Measurements from ENCODE around the gene MAST3. TPM values are rescaled to one million over a fixed set of nuclear protein-coding genes. Genes with fewer than 3 reads are reported as not detected.

The MAST3 gene
- total RNA-seq, 1 experiment from 2014 or later = 11.5 TPM

- TF ChIP-seq MAX (CRISPR knock-in tag; IDR thresholded peaks at IDR 0.05) (no peak), HMGA2 (CRISPR knock-in tag; IDR thresholded peaks at IDR 0.05) (no peak)
Measured at GRCh38 chr19:18051887-18052286, 45.7 kb upstream of the MAST3 start (continued).

GRCh38 chr19:18053576-18054219 is 43.9 kb upstream of the MAST3 start:
- Mint-ChIP-seq H3K4me1 (peaks cover 5% of the 10 kb centered on the region), H3K4me3 (no peak overlapping the region), H3K36me3 (no peaks in the 10 kb centered on the region), H3K27me3 (ENCODE audit: low read depth) (peaks cover 4% of the 10 kb centered on the region; the same call in 1 of the 2 replicates), H3K27ac (no peak overlapping the region), H3K9me3 (no peaks in the 10 kb centered on the region)
- TF ChIP-seq ZNF671 (CRISPR knock-in tag; IDR thresholded peaks at IDR 0.05) = no peak
- TF ChIP-seq ZBTB43 (CRISPR knock-in tag; IDR thresholded peaks at IDR 0.05) = no peak
- no peak for TF ChIP-seq PREB (CRISPR knock-in tag; IDR thresholded peaks at IDR 0.05; ENCODE audit: borderline replicate concordance)
- no peak for TF ChIP-seq FOXP1 (CRISPR knock-in tag; IDR thresholded peaks at IDR 0.05; ENCODE audit: borderline replicate concordance)
- no peak for TF ChIP-seq E2F5 (CRISPR knock-in tag; IDR thresholded peaks at IDR 0.05)
- no peak for TF ChIP-seq ZNF219 (CRISPR knock-in tag; IDR thresholded peaks at IDR 0.05; ENCODE audit: borderline replicate concordance)
- TF ChIP-seq USF1 (CRISPR knock-in tag; IDR thresholded peaks at IDR 0.05) = no peak
- no peak for TF ChIP-seq IRF2 (CRISPR knock-in tag; IDR thresholded peaks at IDR 0.05; ENCODE audit: borderline replicate concordance, low read depth)
- DNase-seq (ENCODE audit: low spot score) (no peak), ATAC-seq (no peak)
- CTCF ChIA-PET = interaction anchor here (1.3 kb wide), 1 partner anchor 60 kb away, joined by 4 read pairs; no protein-coding TSS in a partner anchor
- POLR2A ChIA-PET = no interaction called here

- H3K4me1 Mint-ChIP-seq = peaks cover 7% of the 10 kb centered on the region
- no peaks in the 10 kb centered on the region; the same call in 1 of the 2 replicates for H3K9me3 Mint-ChIP-seq
- DNase-seq (ENCODE audit: low spot score) (no peak), ATAC-seq (no peak)
- peaks cover 4% of the 10 kb centered on the region; the same call in 1 of the 2 replicates for H3K27me3 Mint-ChIP-seq (ENCODE audit: low read depth)
- POLR2A ChIA-PET = interaction anchor here (0.7 kb wide), 1 partner anchor 369 kb away, joined by 9 read pairs; no protein-coding TSS in a partner anchor
- H3K36me3 Mint-ChIP-seq = no peaks in the 10 kb centered on the region
- H3K27ac Mint-ChIP-seq = no peak overlapping the region
- no peak overlapping the region for H3K4me3 Mint-ChIP-seq
- CTCF ChIA-PET = interaction anchor here (0.7 to 6.3 kb wide), 6 partner anchors 18 to 118 kb away, joined by 3 to 46 read pairs (median 4); partner anchors contain the start of gene ARRDC2
- no peak for TF ChIP-seq ZNF396 (CRISPR knock-in tag; IDR thresholded peaks at IDR 0.05; ENCODE audit: borderline replicate concordance)
- TF ChIP-seq GTF2I (CRISPR knock-in tag; conservative IDR thresholded peaks at IDR 0.05) = no peak
- TF ChIP-seq ARID4B (CRISPR knock-in tag; IDR thresholded peaks at IDR 0.05; ENCODE audit: borderline replicate concordance) = no peak
- TF ChIP-seq ZBTB21 (CRISPR knock-in tag; IDR thresholded peaks at IDR 0.05; ENCODE audit: borderline replicate concordance) = no peak
- no peak for TF ChIP-seq ZNF416 (CRISPR knock-in tag; IDR thresholded peaks at IDR 0.05)
- no peak for TF ChIP-seq ZNF138 (CRISPR knock-in tag; conservative IDR thresholded peaks at IDR 0.05)
- TF ChIP-seq HMGXB4 (CRISPR knock-in tag; IDR thresholded peaks at IDR 0.05) = no peak
- TF ChIP-seq ZNF512 (CRISPR knock-in tag; IDR thresholded peaks at IDR 0.05; ENCODE audit: borderline replicate concordance) = no peak
- TF ChIP-seq ATF1 (CRISPR knock-in tag; IDR thresholded peaks at IDR 0.05) = no peak
- no peak for TF ChIP-seq GABPB1 (CRISPR knock-in tag; IDR thresholded peaks at IDR 0.05)
Measured at GRCh38 chr19:18055967-18056366, 41.6 kb upstream of the MAST3 start.

All from WTC11 (cell line).